Endothelial cell of umbilical vein (primary cell): Measurements from ENCODE around the gene PARP8. TPM values are rescaled to one million over a fixed set of nuclear protein-coding genes. Genes with fewer than 3 reads are reported as not detected.
"Not testable (repeated sequence)": the region's sequence is repeated elsewhere in the genome, so short reads cannot be mapped to it uniquely, and the experiment has no call there.

ENCODE experiments used
- BruUV-seq: library from RNA; stranded (reverse); fragments of 400-500 nt; replicated peaks from 2 replicates; lab custom pipeline; 2021; lab: Mats Ljungman, UMichigan
- CTCF ChIA-PET: fragments of 300-600, 350-600 bp; sonication (Branson Sonifier 250); formaldehyde crosslinking; loops from one replicate; lab custom pipeline; 2021; ENCODE audit warnings: antibody characterized with exemption, inconsistent platforms; lab: Charles Lee
- POLR2A ChIA-PET: fragments of 300-600, 350-600 bp; sonication (Branson Sonifier 250); formaldehyde crosslinking; loops from one replicate; lab custom pipeline; 2021; ENCODE audit warnings: antibody characterized with exemption, inconsistent platforms; lab: Charles Lee
- DNase-seq: peaks from one replicate; pipeline ENCODE4 v3.0.0-alpha.2; 2011; ENCODE audit warnings: low read depth, low spot score
- FAIRE-seq: peaks from 2 replicates; lab custom pipeline; 2011; peaks lifted over from hg19 to GRCh38; lab: Jason Lieb, UNC
- H2AFZ ChIP-seq: 2 replicates; pipeline ENCODE4 v1.6.0; 2012; ENCODE audit warnings: low read depth, low read length, control low read depth, inconsistent platforms
- H3K27ac ChIP-seq: 2 replicates; pipeline ENCODE4 v1.5.1; 2011; ENCODE audit warnings: low read depth, mild to moderate bottlenecking, control low read depth, low read length, moderate library complexity; ENCODE audit not compliant: insufficient read depth
- H3K27me3 ChIP-seq, 2 experiments: 2 replicates each; pipeline versions ENCODE4 v1.6.0 to v1.6.1; 2011; ENCODE audit warnings: low read length in 2 of 2, mixed read lengths in 1 of 2; ENCODE audit not compliant: control insufficient read depth in 2 of 2, insufficient read depth in 2 of 2
- H3K36me3 ChIP-seq, 2 experiments: 2 replicates in 1 of 2; 3 replicates in 1 of 2; pipeline ENCODE4 v1.5.1; 2011; ENCODE audit warnings: low read length in 2 of 2, mild to moderate bottlenecking in 1 of 2, moderate library complexity in 1 of 2; ENCODE audit not compliant: control insufficient read depth in 2 of 2, insufficient read depth in 2 of 2; ENCODE audit errors: extremely low read depth in 1 of 2
- H3K4me1 ChIP-seq: 3 replicates; pipeline ENCODE4 v1.5.1; 2011; ENCODE audit warnings: mild to moderate bottlenecking, low read length; ENCODE audit not compliant: control insufficient read depth, insufficient read depth; ENCODE audit errors: extremely low read depth
- H3K4me2 ChIP-seq: 2 replicates; pipeline ENCODE4 v1.6.1; 2011; ENCODE audit warnings: low read length, control low read depth, mixed read lengths; ENCODE audit not compliant: insufficient read depth
- H3K4me3 ChIP-seq, 3 experiments: fragments of 200-600 bp in 1 of 3; sonication (generic), shearing (Covaris generic) in 1 of 3; replicated peaks in 1 of 3; 2 replicates each; pipeline ENCODE4 v1.5.1; 2011 to 2016; ENCODE audit warnings: control low read depth in 3 of 3, low read length in 3 of 3, mild to moderate bottlenecking in 2 of 3, inconsistent platforms in 1 of 3, low read depth in 1 of 3, moderate library complexity in 1 of 3; ENCODE audit not compliant: insufficient read depth in 1 of 3
- H3K79me2 ChIP-seq: 2 replicates; pipeline ENCODE4 v1.6.0; 2012; ENCODE audit warnings: low read length, inconsistent platforms; ENCODE audit not compliant: control insufficient read depth, insufficient read depth
- H3K9ac ChIP-seq: replicated peaks from 2 replicates; pipeline ENCODE3; 2011; ENCODE audit warnings: low read length, control low read depth; ENCODE audit not compliant: insufficient read depth; ENCODE audit errors: extremely low read depth
- H3K9me1 ChIP-seq: replicated peaks from 3 replicates; pipeline ENCODE4 v1.6.0; 2011; ENCODE audit warnings: mild to moderate bottlenecking, low read length; ENCODE audit not compliant: control insufficient read depth, insufficient read depth; ENCODE audit errors: extremely low read depth
- H3K9me3 ChIP-seq: replicated peaks from 2 replicates; pipeline ENCODE4 v1.5.1; 2012; ENCODE audit warnings: low read length, inconsistent platforms; ENCODE audit not compliant: control insufficient read depth, insufficient read depth
- H4K20me1 ChIP-seq: replicated peaks from 2 replicates; pipeline ENCODE3; 2011; ENCODE audit warnings: mild to moderate bottlenecking, low read length; ENCODE audit not compliant: control insufficient read depth, insufficient read depth; ENCODE audit errors: extremely low read depth
- EZH2 ChIP-seq: IDR thresholded peaks from 2 replicates; pipeline ENCODE4 v1.6.1; 2012; ENCODE audit warnings: borderline replicate concordance, low read depth, mild to moderate bottlenecking, moderate library complexity, low read length, inconsistent platforms; ENCODE audit not compliant: severe bottlenecking
- JUN ChIP-seq: IDR thresholded peaks from 2 replicates; pipeline ENCODE4 v1.6.1; 2011; ENCODE audit warnings: borderline replicate concordance, low read depth; ENCODE audit not compliant: insufficient read length, insufficient read depth
- dilution Hi-C: fragments of 300-500 bp; cut with MboI; formaldehyde crosslinking; loops from one replicate; pipeline ENCODE4 v1.15.0; 2019; ENCODE audit warnings: low sequenced_read_pairs; ENCODE audit not compliant: extremely low pct_ligation_motif_present
- intact Hi-C: fragments of 100-400 bp; cut with micrococcal nuclease; formaldehyde crosslinking; loops from one replicate; pipeline ENCODE4 v1.10.0; 2022
- polyA plus RNA-seq, 4 experiments: library from polyadenylated mRNA; depleted of rRNA in 3 of 4; stranded (reverse) in 3 of 4; unstranded in 1 of 4; fragments of >200 nt; gene quantifications; 2 replicates each; pipeline versions ENCODE4 v1.2.1 to v1.2.3, GENCODE V29; 2011 to 2012; ENCODE audit warnings: missing spikeins in 1 of 4
- total RNA-seq: library from RNA; stranded (reverse); gene quantifications from 2 replicates; pipeline ENCODE4 v1.2.3, GENCODE V29; 2021

PARP8 gene
- total and polyA plus RNA-seq, 2 donors (not counting 3 experiments of a cell fraction or from before 2014, with no cell fraction given): 0.03 to 0.60 TPM

DNA sequence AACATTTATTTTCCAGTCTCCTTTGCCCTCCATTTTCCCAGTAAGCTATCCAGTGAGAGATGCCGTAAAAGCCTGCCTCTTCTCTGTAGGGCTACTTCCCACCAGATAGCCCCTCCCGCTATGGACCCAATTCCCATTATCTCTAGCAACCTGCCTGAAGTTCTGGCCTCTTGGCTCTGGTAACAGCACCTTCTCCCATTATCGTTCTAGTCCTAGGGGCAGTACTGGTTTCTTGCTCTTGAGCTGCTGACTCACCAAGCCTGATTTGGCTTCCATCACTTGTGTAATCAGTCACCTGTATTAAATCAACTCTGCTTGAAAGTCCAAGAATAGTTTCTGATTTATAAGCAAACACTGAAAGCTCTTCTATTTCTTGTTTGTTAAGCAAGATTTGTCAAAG lies 42.8 kb upstream of the PARP8 start:
- H3K4me3 ChIP-seq: no peak overlapping the region
- no peak overlapping the region for H3K4me2 ChIP-seq
- ChIA-PET CTCF (no interaction called here), POLR2A (no interaction called here)
- BruUV-seq: no TSS peak
- no peaks in the 10 kb centered on the region for H4K20me1 ChIP-seq
- no peaks in the 10 kb centered on the region for H3K36me3 ChIP-seq
- H3K27ac ChIP-seq: no peak overlapping the region
- peaks cover 2% of the 10 kb centered on the region for H3K9me3 ChIP-seq
- H3K4me1 ChIP-seq: no peaks in the 10 kb centered on the region
- TF ChIP-seq JUN (no peak), EZH2 (no peak)
- FAIRE-seq (no peak), DNase-seq (no peak)
- intact Hi-C loops: no loop called here
- H2AFZ ChIP-seq: no peak overlapping the region
- H3K9ac ChIP-seq: no peak overlapping the region
- H3K27me3 ChIP-seq: no peaks in the 10 kb centered on the region
- no peaks in the 10 kb centered on the region for H3K79me2 ChIP-seq
- dilution Hi-C loops: no loop called here
- no peaks in the 10 kb centered on the region for H3K9me1 ChIP-seq

DNA sequence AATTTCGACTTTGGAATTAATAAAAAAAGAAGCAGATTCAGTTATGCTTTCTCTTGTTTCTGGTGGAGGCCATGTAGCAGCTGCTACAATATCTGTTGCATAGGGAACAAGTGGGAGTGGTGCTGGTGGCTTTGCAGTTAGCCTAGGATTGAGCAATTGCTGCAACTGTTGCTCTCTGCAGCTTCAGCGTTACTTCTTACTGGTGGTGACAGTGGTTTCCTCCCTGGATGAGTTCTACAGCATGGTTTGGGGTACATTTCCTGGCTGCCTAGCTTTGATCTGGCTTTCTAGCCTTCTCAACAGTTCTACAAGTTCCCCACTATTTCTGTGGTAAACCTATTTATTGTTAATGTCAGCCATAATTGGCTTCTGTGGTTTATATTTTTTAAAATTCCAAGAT lies 31.6 kb upstream of the PARP8 start:
- dilution Hi-C loops, H3K4me1 ChIP-seq, H3K4me2 ChIP-seq, H3K36me3 ChIP-seq, H2AFZ ChIP-seq, H4K20me1 ChIP-seq, H3K9ac ChIP-seq, H3K27me3 ChIP-seq, H3K9me1 ChIP-seq, H3K9me3 ChIP-seq, FAIRE-seq, H3K27ac ChIP-seq, intact Hi-C loops, H3K79me2 ChIP-seq, BruUV-seq, POLR2A ChIA-PET, DNase-seq, CTCF ChIA-PET, H3K4me3 ChIP-seq: not testable (repeated sequence)

DNA sequence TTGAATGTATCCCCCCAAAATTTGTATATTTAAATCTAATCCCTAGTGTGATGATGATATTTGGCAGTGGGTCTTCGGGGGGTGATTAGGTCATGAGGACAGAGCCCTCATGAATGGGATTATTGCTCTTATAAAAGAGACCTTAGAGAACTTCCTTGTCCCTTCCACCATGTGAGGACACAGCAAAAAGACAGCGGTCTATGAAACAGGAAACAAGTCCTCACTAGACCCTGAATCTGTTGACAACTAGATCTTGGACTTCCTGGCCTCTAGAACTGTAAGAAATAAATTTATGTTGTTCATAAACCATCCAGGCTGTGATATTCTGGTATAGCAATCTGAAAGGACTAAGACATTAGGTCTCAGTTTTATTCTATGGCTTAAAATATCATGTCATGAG lies 28.9 kb upstream of the PARP8 start:
- H2AFZ ChIP-seq, intact Hi-C loops, CTCF ChIA-PET, H3K27me3 ChIP-seq, H3K9me1 ChIP-seq, H3K4me2 ChIP-seq, DNase-seq, H3K9me3 ChIP-seq, H3K4me3 ChIP-seq, H4K20me1 ChIP-seq, H3K9ac ChIP-seq, H3K79me2 ChIP-seq, BruUV-seq, H3K36me3 ChIP-seq, dilution Hi-C loops, POLR2A ChIA-PET, FAIRE-seq, H3K27ac ChIP-seq, H3K4me1 ChIP-seq: not testable (repeated sequence)
